ENCODE results near the gene SCARF2.
"Not testable (repeated sequence)": the region's sequence is repeated elsewhere in the genome, so short reads cannot be mapped to it uniquely, and the experiment has no call there.

The SCARF2 gene

DNA sequence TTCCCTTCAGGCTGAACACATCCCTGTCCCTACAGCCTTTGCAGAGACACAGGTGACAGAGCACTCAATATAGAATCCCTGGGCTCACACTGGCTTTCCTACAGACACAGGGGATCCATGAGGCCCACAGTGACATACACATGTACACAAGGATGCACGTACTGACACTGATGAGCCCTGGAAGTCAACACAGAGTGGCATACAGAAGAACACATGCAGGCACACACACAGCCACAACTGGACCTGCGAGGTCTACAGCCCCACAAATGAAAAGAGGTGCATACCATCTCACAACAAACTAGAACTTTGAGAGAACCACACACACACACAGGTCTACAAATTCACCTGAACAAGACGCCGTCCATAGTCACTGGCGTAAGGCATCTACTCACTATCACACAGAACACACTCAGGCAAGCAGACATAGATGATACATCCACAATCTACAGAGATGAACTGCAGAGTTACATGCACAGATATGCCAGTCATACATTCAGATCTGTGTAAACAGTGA, 47.2 kb downstream of the SCARF2 start:
- DNase-seq: no peak

- DNase-seq: no peak
Measured at GRCh38 chr22:20389288-20389687, 48.3 kb downstream of the SCARF2 start.

- DNase-seq: no peak
Measured at GRCh38 chr22:20388200-20388599, 49.4 kb downstream of the SCARF2 start.

DNA sequence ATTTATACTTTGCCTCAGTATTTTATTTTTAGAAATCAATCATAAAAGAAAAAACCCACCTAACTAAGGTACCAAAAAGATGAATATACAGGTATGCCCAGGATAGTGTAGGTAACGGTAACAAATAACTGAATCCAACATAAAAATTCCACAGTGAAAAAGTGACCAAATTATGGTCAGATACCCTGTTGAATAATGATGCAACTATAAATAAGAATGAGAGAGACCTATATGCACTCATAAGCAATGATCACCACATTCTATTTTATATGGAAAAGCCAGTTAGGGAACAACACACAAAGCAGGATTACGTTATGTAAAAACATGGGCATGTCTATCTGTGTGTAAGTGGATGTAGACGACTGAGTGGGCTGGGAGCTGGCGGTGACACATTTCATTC, 50.7 kb downstream of the SCARF2 start:
- DNase-seq: no peak

- no peak for DNase-seq
Measured at GRCh38 chr22:20386336-20386735, 51.3 kb downstream of the SCARF2 start.

DNA sequence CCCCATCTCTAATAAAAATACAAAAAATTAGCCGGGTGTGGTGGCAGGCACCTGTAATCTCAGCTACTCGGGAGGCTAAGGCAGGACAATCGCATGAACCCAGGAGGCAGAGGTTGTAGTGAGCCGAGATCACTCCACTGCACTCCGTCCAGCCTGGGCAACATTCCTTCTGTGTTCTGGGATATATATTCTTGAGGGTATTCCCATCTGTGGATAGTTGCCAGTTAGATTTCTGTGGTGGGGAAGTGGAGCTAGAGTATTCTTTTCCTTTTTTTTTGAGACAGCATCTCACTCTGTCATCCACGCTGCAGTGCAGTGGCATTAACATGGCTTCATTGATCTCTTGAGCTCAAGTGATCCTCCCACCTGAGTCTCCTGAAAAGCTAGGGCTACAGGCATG, 52.8 kb downstream of the SCARF2 start:
- no peak for DNase-seq

- no peak for DNase-seq
Measured at GRCh38 chr22:20384171-20384570, 53.5 kb downstream of the SCARF2 start.

DNA sequence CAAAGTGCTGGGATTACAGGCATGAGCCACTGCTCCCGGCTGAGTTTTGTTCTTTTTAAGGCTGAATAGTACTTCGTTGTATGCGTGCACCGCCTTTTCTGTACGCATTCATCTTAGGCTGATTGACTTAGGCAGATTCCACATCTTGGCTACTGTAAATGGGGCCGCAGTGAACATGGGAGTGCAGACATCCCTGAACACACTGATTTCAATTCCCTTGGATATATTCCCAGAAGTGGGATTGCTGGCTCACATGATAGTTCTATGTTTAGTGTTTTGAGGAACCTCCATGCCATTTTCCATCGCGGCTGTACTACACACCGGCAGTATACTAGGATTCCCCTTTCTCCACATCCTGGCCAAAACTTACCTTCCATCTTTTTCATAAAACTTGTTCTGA, 54.1 kb downstream of the SCARF2 start:
- DNase-seq: no peak

DNA sequence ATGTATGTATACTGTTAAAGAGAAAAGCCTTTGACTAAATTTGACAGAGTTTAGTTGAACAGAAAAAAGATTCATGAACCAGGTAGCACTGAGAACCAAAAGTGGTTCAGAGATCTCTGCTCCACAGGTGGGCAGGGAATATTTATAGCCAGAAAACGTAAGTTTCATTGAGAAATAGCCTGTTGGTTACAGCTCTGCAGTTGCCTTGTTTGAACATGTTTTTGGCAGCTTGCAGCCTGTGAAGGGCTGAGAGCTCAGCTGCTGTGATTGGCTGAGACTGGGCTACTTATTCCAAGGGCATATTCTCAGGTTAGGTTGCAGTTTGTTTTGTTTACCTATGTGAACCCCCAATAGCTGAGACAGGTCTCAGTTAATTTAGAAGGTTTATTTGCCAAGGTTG, 57.1 kb downstream of the SCARF2 start:
- no peak for DNase-seq

GRCh38 chr22:20378684-20379083, 58.9 kb downstream of the SCARF2 start:
- not testable (repeated sequence) for DNase-seq

- no peak for DNase-seq
Measured at GRCh38 chr22:20378110-20378509, 59.5 kb downstream of the SCARF2 start.

- not testable (repeated sequence) for DNase-seq
Measured at GRCh38 chr22:20376983-20377382, 60.6 kb downstream of the SCARF2 start.

DNA sequence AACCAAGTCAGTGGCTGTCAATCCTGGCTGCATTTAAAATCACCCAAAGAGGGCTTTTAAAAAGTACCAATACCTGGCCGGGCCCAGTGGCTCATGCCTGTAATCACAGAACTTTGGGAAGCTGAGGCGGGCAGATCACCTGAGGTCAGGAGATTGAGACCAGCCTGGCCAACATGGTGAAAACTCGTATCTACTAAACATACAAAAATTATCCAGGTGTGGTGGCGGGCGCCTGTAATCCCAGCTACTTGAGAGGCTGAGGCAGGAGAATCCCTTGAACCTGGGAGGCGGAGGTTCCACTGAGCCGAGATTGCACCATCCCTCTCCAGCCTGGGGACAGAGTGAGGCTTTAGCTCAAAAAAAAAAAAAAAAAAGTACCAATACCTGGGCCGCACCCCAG, 61.3 kb downstream of the SCARF2 start:
- DNase-seq: not testable (repeated sequence)
